ENCODE data around the gene PHACTR1. TPM values are rescaled to one million over a fixed set of nuclear protein-coding genes. Genes with fewer than 3 reads are reported as not detected.

PHACTR1 gene
- polyA plus RNA-seq, 10 donors = 3.3 to 9.6 (median 5.0) TPM

DNA sequence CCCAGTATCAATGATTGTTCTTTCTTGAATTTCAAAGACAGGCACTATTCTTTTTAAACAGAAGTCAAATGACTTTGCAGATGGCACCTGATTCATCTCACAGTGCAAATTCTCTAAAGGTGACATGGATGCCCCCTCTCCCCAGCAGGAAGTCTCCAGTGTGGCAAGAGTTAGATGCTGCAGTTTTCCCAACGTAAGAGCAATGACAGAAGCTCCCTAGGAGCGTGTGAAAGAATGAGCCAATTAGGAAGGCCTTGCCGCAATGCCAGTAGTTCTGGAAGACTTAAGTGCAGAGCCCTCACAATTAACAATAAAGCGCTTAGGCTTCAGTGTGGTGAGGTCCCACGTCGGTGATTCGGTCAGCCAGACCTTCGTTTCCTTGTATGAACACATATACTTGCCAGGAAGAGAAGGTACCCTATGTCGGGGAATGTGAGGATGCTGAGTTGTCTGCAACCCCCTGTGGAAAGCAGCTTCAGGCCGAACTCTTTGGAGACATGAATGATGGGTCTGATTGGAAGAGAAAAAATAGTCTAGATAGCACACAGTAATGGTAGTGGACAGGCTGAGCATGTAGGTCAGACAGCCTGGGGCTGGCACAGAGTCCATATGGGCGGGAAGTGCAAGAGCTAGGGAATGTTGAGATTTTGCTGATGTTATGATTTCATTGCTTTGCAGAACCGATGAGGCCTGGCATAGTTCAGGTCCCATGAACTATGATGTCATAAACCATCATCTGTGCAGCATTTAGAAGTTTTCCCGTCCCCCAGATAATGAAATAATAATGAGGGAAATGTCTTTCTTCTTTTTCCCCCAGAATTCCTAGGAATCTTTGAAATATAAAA, 132.6 kb downstream of the PHACTR1 start:
- DNase-seq = no peak

DNA sequence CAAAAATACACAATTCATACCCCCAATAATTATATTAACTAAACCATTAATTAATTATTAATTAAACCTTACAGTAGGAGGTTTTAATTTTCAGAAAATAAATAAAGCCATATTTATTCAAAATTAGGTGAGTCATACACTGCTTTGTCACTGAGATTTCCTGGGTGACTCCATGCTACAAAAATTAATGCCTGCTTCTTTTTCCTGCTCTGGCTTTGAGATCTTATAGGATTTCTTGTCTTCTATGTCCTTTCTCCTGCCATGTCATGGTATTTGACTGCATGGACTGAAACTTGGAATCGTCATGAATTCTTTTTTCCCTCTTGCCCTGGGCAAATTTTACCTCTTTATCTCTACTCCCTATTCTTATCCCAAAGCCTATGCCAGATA, 133.2 kb downstream of the PHACTR1 start:
- DNase-seq = no peak

DNA sequence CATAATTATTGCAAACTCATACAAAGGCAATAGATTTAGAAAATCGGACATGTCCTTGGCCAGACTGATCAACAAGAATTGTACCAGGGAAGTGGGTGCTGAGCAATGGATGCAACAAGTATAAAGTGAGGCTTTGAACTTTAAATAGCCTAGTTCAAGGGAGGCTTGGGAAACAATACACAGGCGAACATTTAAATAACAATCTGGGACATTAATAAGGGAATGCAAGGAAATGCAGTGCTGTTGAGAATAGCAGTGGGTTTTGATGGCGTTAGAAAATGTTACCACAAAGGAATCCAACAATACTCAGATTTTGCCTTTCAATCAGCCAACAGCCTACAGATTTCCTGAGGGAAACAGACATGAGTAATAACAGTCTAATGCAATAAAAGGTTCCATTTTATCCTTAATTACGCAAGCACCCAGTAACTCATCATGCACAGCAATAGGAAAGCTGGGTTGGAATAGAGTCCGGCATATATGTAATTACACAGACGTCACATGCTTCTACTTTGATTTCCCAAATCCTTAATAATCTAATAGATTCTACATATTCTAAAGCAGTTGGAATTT, 134.6 kb downstream of the PHACTR1 start:
- DNase-seq = peak in 1 of 3 donors; percentile 8

DNA sequence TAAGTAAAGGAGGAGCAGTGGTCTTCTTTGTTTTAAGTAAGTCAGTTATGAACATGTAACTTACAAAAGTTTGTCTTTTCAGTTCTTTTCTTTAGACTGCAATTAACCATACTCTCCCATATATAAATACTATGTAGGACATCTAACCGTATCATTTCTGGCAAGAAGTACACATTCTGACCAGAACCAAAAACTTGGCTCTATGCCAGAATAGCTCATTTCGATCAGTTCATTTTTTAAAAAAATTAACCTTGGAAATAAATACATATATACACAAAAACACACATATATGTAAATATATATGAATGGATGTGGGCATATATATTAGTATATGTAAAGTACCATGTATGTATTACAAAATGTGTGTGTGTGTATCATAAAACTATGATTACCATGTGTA, 145.0 kb downstream of the PHACTR1 start:
- DNase-seq = no peak

DNA sequence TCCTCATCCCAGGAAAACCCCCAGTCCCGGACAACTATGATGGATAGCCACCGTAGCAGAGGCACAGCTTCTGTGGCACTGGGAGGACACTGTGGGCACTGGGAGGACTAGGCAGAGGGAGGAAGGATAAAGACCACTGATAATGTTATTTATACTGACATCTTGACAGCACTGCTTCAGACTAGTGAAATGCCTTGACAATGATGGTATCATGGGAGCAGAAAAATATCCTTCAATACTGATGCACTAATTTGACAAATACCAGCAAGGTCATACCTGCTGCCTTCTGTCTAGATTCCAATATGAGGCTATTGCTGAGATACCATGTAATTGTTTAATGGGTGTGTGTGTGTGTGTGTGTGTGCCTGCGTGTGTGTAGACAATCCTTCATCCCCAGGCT, 148.6 kb downstream of the PHACTR1 start:
- DNase-seq = no peak

DNA sequence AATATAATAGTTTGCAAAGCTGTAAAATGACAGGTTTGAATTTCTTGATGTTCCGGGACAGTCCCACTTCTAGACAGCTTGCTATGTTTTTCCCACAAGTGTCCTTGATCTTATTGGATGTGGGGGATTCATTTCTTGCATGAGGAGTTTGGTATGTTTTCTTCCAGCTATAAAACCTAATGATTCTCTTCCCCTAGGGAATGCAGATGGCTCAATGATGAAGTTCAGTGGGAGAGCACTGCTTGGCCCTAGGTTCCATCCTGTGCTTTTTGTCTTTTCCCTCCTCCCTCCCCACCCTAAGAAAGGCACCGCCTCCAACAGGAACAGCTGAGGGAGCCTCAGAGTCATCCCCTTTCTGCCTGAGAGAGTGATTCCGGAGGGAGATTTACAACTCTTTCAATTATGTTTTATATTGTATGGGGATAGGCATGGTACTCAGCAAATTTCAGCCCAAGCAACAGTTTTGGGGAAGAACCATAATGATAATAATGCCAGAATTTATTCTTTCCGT, 149.2 kb downstream of the PHACTR1 start:
- peak in 1 of 3 donors; percentile 10 for DNase-seq

DNA sequence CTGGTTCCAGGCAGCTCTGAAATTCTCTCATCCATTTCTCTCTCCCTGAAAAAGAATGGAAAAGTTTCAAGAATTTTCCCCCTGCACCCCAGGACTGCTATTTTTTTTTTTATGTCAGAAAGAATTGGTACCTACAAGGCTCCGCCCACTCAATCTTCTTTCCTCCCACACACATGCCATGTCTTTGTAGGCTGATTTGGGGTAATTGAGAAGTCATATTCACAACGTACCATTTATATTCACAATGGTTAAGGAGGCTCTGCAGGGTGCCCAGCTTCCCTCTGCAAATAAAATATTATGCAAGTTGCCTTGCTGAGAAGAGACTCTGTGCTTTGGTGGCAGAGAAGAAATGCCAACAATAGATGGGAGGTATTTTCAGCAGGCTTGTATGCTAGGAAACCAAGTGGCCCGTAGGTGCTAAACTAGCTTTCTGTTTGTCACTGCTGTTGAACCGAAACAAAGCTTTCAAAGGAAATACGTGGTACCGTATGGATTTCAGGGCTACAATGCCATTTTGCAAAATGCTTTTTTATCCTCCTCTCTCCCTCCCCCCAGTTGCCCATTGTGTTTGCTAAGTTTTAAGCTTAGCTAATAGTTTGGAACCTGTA, 150.0 kb downstream of the PHACTR1 start:
- no peak for DNase-seq

DNA sequence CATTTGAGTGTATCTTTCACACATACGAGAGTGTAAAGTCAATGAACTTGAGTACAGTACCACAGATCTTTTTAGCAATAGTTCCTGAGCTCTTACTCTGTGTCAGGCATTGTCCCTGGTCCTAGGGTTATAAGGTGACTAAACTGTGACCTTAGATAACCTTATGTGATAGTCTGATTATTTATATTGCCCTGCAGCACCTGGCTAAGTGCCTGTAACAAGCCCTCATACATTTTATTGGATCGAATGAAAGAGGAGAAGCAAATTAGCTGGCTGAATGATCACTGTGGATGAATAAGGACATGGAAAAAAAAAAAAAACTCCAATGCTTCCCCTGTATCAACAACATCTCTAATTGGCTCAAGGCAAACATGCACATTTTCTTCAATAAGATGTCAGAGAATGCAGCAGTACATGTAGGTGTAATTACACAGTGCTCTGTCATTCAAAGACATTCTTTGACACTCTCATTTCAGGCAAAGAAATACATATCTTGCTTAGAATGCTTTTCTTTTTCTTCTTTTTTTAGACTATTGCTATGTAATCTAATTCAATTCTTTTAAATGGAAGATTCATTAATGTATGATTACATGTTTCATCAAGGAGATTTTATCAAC, 153.4 kb downstream of the PHACTR1 start:
- DNase-seq = no peak

DNA sequence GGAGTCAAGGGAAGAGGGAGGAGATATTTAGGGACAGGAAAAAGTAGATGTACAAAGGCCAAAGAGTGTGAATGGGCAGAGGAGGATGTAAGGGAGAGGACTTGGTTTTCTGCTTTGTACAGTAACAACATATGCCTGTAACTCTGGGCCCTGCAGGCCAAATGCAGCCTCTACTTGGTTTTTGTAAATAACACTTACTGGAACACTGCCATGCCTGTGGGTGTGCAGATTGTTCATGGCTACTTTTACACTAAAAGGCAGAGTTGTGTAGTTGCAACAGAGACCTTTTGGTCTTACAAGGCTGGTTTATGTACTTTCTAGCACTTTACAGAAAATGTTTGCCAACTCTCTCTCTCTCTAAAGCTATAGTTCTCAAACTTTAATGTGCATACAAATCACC, 157.1 kb downstream of the PHACTR1 start:
- DNase-seq = no peak

DNA sequence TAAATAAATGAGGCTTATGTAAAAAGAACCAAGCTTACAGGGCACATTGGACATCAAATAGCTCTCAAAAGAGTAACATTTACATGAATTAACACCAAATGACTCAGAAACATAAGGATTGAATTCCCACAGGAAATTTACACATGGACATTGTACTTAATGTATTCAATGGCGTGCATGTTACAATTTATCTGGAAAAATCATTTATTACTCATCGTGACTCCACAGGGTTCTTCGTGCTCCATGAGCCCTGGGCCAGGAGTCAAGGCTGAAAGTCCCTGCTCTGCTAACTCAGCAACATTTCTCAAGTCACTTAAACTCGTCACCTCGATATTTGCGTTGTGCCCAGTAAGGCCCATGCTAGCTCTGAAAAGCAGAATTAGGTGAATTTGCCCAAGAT, 158.5 kb downstream of the PHACTR1 start:
- DNase-seq = peak; percentile 14 to 71 (median 39)

DNA sequence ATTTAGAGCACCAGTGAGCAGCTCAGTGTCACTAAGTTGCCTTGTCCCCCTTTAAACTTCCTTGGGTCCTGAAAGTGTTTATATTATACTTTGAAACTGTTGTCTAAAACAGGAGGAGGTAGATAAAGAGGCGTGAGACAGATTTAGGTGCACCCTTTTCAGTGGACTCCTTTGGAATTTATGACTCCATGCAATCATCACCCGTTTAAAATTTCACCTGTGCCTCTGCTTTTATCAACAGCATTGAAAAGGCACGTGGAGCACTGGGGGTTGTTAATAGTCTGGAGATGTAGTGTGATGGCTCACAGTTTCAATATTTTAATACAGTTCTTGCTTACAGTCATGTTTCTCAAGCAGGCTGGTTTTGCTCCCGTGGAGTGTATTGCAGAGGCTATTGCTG, 162.2 kb downstream of the PHACTR1 start:
- DNase-seq = no peak

DNA sequence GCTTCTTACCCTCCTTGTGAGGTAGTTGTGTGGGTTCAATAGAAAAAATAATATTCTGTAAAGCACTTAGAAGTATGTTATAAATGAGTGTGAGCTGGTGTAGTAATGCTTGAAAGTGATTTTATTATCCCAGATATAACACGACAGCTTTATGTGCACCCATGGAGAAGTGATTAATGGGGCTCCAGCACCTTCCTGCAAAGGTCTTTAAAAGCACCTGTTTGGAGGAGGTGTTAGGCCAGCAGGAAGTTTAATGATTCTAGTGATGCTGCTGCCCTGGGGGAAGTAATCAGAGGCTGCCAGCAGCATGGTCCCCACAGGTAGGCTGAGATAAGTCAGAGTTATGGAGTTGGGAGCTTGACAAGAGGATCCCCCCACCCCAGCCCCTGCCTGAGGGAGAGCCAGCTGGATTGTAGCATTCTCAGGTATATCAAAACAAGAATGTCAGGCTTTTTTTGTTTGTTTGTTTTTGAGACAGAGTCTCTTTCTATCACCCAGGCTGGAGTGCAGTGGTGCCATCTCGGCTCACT, 166.3 kb downstream of the PHACTR1 start:
- DNase-seq = no peak

DNA sequence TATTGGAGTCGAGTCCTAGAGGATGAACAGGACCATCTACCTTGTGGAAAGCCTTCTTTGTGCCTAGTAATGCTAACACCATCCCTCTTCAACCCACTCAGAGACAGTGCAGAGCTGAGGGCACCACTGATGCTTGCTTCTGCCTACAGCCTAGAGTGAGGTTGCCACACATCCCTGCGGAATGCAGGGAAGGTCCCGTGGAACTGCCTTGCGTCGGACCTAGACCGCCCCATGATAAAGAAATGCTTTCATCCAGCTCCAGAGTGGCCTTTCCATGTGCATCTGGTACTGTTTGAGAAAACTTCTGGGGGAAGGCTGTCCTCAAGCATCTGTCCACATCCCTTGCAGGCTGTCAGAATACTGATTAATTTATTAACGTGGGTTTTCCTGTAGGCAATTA, 168.4 kb downstream of the PHACTR1 start:
- DNase-seq = no peak

DNA sequence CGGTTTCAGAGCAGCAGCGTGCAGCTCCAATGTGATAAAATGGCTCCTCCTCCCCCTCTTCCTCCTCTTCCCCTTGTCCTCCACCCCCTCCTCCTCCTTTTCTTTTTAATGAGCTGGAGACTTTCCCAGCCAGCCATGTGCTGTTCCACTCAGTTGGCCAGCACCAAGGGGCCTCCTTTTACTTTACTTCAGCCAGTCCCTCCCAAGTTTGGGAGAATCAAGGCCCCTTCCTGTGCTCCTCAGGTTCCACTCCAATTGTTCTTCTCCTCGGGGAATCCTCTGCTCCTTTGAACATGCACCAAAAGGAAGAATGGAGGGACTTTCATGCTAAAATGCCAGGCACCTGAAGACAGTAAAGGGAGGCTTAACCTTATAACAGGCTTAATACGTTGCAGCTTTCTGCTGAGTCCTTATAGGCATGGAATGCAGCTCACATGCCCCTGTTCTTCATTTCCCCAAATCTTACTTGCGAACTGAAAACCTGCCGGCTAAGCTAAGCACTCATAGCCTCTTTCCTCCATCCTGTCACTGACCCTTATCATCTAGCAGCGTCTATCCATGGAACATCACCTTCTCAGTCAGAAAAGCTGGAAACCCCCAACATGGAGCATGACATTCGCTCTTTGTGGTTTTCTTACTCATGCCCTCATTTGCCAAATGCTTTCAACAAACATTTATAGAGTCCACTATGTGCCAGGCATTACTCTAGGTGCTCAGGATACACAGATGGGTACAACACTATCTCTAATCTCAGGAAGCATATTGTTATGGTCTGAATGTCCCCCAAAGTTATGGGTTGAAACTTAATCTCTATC, 170.6 kb downstream of the PHACTR1 start:
- DNase-seq = peak; percentile 30 to 81 (median 46)

DNA sequence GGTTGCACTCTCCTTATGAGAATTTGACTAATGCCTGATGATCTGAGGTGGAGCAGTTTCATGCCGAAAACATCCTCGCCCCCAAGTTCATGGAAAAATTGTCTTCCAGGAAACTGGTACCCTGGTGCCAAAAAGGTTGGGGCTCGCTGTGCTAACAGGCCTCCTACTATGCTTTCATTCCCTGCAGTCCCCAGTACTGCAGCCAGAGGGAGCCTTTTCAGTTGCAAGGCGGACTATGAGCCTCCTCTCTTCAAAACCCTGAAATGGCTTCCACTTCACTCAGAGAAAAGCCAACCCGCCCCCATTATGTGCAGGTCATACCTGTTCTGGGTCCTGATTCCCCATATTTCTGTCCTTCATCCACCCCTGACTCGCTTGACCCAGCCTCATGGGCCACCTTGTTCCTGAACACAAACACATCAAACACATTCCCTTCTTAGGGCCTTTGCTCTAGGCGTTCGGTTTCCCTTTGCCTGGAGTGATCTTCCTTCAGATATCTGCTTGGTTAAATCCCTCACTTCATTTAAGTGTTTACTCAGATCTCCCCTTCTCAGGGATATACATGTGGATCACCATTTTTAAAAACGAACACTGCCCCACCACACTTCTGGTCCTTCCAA, 173.7 kb downstream of the PHACTR1 start:
- DNase-seq = no peak

DNA sequence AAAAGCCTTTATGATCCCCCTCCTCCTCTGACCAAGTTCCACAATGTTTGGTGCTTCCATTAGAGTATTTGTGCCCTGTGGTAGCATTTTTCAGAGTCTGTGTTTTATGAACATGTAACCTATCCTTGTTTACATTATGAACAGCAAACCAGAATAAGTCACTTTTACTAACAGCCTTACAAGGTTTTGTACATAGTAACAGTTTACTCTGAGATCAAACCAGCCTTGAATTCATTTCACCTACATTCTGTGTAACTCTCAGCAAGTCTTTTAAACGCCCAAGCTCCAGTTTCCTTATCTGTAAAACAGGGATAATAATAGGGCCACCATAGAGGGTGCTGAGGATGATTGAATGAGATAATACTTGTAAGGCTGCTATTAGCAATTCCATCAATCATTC, 175.0 kb downstream of the PHACTR1 start:
- no peak for DNase-seq

DNA sequence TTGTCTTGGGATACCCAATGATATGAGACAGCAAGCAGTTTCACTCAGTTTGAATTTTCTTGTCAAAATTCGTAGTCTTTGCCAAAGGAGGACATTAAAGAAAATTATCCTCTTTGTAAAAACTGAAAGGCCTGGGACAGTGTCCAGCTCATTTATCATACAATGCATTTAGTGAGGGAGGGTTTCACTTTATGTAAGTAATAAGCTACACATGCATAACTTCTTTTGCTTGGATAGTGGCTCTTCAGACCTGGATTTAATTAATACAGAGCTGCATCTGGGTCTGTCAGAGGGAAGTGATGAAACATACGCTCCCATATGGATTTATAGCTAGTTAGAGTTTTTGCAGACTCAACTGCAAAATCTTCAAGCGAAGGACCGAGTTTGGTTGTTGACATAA, 175.6 kb downstream of the PHACTR1 start:
- peak; percentile 41 to 79 (median 69) for DNase-seq

DNA sequence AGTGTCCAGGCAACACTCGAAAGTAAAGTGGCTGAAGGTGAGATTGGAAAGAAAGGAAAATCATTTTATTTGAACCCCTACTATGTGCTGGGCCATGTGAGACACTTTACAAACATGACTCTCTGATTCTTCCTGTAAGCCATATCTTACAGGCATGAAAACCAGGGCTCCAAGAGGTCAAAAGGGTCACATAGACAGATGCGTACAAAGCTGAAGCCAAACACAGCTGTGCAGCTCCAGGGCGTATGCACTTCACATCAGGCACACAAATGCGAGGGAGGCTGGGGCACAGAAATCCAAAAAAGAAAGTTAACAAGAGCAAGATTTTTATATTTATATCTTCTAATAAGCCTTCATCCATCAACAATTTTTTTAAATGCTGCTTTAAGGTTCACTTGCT, 176.5 kb downstream of the PHACTR1 start:
- peak in 1 of 3 donors; percentile 56 for DNase-seq

DNA sequence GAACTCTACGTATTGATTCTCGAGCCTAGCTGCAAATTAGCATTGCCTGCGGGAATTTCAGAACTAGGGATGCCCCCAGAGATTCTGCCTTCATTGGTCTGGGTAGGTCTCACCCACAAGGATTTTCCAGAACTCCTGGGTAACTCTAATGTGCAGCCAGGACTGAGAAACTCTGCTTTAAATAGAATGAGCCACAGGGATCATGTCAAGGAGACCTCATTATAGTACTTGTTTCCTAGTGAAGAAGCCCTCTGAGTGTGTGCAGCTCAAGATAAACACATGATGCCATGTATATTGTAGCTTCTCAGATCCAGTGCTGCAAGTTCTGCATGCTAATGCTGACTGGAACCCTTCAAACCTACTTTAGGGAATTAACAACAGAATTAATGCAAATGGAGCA, 179.2 kb downstream of the PHACTR1 start:
- no peak for DNase-seq

DNA sequence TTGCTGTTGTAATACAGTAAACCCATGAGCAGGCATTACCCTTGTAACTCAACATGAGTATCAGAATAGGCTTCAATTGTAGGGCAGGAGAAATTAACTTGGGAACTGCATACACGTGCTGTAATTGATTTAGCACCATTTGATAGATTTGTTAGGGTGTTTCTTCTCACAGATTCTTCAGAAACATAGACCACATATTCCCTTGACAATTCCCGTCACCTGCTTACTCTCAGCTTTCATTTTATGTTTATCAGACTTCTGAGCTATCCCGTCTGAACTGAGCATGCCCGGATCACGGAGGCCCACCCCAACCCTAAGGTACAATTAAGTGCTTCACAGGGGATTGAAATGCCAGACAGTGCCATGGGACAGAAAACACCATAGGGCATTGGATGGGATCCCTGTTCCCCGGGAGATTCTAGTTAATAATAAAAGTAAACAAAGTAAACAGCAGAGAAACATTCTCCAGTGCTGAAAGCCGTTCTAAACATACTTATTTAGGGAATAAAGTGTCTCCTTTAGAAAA, 179.7 kb downstream of the PHACTR1 start:
- no peak for DNase-seq

DNA sequence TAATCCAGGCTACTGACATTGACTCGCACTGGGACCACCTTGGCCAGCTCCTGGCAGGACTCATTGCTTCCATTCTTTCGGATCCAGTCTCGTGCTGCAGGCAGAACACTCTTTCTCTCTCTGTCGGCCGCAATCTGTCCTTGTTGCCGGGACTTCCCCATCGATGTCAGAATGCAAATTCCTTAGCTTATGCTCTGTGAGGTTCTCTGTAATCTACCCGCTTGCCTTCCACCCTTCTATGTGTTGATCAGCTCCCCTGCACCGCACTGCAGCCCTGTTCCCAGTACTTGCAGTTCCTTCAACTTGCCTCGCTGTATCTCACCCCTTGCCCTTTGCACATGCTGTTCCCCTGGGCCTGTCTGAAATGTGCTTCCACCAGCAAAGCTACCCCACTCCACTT, 182.0 kb downstream of the PHACTR1 start:
- DNase-seq = no peak

Measured in muscle of back (tissue), 11 donors.